Measurements from ENCODE around the gene CIITA. TPM values are rescaled to one million over a fixed set of nuclear protein-coding genes. Genes with fewer than 3 reads are reported as not detected.

The CIITA gene
- total RNA-seq, 1 experiment from 2014 or later, result not detected

GRCh38 chr16:10926094-10926493, 49.1 kb downstream of the CIITA start:
- no peaks in the 10 kb centered on the region for H3K9me3 Mint-ChIP-seq

More at GRCh38 chr16:10926094-10926493, 49.1 kb downstream of the CIITA start:
- H3K4me2 ChIP-seq (ENCODE audit: insufficient read depth, insufficient read length, low read length), result no peak overlapping the region
- no peaks in the 10 kb centered on the region for H4K20me1 ChIP-seq (ENCODE audit: control insufficient read depth, insufficient read depth, insufficient read length)
- no peaks in the 10 kb centered on the region for H3K4me1 ChIP-seq (ENCODE audit: insufficient read depth, low read length)
- H2BK120ac ChIP-seq (ENCODE audit: low read depth, low read length, poor library complexity, severe bottlenecking), result no peak overlapping the region
- H4K91ac ChIP-seq (ENCODE audit: insufficient read length, low read depth, low read length), result no peak overlapping the region
- H3K79me1 ChIP-seq (ENCODE audit: insufficient read depth, low read depth, low read length, poor library complexity, severe bottlenecking), result no peaks in the 10 kb centered on the region
- no peak overlapping the region for H4K8ac ChIP-seq (replicated peaks; ENCODE audit: insufficient read length, low read depth, low read length)
- no CpG with 5 or more reads among the region's 4 CpGs for WGBS (ENCODE audit: extremely low coverage, insufficient read length, low lambda C conversion rate)
- Mint-ChIP-seq H3K36me3 (ENCODE audit: insufficient read depth in 1 of 3, low read depth in 3 of 3) (peaks cover 6 to 26% (median 16%) of the 10 kb centered on the region in 3 experiments), H3K4me1 (peaks cover 0 to 6% of the 10 kb centered on the region in 2 experiments; a peak in 2 of 4 replicates), H3K27ac (peak overlapping the region in 1 of 3 experiments; percentile 28; a peak in 1 of 7 replicates), H3K27me3 (ENCODE audit: low read depth) (no peaks in the 10 kb centered on the region), H3K4me3 (no peak overlapping the region)
- no peak overlapping the region for H2AFZ ChIP-seq (ENCODE audit: low read length)
- H4K5ac ChIP-seq (ENCODE audit: insufficient read length, low read depth, low read length), result no peak overlapping the region
- H2AK5ac ChIP-seq (ENCODE audit: insufficient read length, low read length), result no peak overlapping the region
- H3K23me2 ChIP-seq (ENCODE audit: insufficient read length, low read depth, low read length, poor library complexity, severe bottlenecking), result no peaks in the 10 kb centered on the region
- no peak overlapping the region for H3K14ac ChIP-seq (ENCODE audit: insufficient read depth, low read length)
- H3K23ac ChIP-seq (ENCODE audit: insufficient read length, low read depth, low read length), result no peak overlapping the region
- H2BK12ac ChIP-seq (ENCODE audit: insufficient read length, low read depth, low read length), result no peak overlapping the region
- H2BK5ac ChIP-seq (ENCODE audit: insufficient read length, low read length), result no peak overlapping the region
- H3K56ac ChIP-seq (ENCODE audit: insufficient read length, low read depth, low read length), result no peak overlapping the region
- H3K9me3 ChIP-seq (ENCODE audit: control insufficient read depth, low read depth, low read length), result no peaks in the 10 kb centered on the region
- no peak overlapping the region for H3K18ac ChIP-seq (ENCODE audit: insufficient read length, low read depth, low read length)
- no peak overlapping the region for H2BK15ac ChIP-seq (ENCODE audit: low read depth, low read length)
- no peak for TF ChIP-seq CTCF (conservative IDR thresholded peaks at IDR 0.05)
- H3T11ph ChIP-seq (ENCODE audit: low read length), result no peak overlapping the region
- H3K27ac ChIP-seq (ENCODE audit: insufficient read length, low read depth, low read length), result no peak overlapping the region
- no peak overlapping the region for H3K4ac ChIP-seq (ENCODE audit: low read depth, low read length)
- H2BK20ac ChIP-seq (ENCODE audit: low read depth, low read length, poor library complexity, severe bottlenecking), result no peak overlapping the region
- H3K79me2 ChIP-seq (ENCODE audit: insufficient read depth, low read length), result no peaks in the 10 kb centered on the region
- no peak for DNase-seq
- H3K9ac ChIP-seq (ENCODE audit: extremely low read depth, insufficient read length, low read length), result no peak overlapping the region
- H3K27me3 ChIP-seq (ENCODE audit: insufficient read depth, low read length), result no peaks in the 10 kb centered on the region
